Endometrial microvascular endothelial cells (primary cell): Measurements from ENCODE around the gene TNNC1. TPM values are rescaled to one million over a fixed set of nuclear protein-coding genes. Genes with fewer than 3 reads are reported as not detected.

Experiments used
- in situ Hi-C: cut with HindIII; loops from 2 replicates; pipeline ENCODE4 v1.10.0; 2017; ENCODE audit warnings: low sequenced_read_pairs, low pct_unique_long_range_greater_than_20kb; ENCODE audit errors: inconsistent ontology term
- total RNA-seq: library from RNA; depleted of rRNA; stranded (reverse); fragments of >200 nt; gene quantifications from one replicate; pipeline ENCODE4 v1.2.3, GENCODE V29; 2015; ENCODE audit errors: inconsistent ontology term

TNNC1 gene
- total RNA-seq, result not detected

DNA sequence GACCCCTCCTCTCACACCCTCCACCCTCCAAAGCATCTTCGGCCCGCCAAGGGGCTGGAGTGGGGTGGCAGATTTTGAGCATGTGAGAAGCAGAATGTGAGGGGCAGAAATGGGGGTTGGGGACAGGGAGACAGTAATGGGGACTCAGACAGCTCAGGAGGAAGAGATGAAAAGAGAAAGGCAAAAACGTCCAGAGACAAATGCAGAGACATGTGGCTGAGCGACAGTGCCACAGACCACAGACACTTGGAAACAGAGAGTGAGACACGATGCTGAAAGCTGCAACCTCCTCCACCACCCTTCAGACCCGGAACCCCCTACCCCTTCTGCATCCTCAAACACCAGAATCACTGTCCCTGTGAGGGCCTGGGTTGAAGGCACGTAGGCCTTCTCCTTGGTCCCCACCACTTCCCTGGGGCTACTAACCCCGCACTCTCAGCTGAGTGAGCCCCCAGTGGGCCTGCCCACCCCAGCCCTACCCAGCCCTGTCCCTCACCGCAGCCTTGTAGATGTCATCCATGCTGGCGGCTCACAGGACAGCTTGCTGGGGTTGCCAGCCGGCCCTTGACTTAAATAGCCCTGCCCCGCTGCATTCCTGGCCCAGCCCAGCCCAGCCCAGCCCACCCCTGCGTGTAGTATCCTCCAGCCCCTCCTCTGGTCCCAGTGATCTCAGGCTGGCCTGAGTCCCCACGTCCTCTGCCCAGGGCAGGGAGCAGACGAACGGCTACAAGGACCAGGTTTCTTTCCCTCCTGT lies at the start of gene TNNC1:
TSS of gene TNNC1 (minus strand) at position 546 of the 754 bp plus-strand sequence. CDS start at position 520, 26 bp downstream.
- in situ Hi-C loops, result loop anchor here (25.0 kb wide), 1 partner anchor 109 kb away; no protein-coding TSS in a partner anchor

GRCh38 chr3:52502808-52503350 lies 49.0 kb upstream of the TNNC1 start:
- in situ Hi-C loops, result no loop called here

DNA sequence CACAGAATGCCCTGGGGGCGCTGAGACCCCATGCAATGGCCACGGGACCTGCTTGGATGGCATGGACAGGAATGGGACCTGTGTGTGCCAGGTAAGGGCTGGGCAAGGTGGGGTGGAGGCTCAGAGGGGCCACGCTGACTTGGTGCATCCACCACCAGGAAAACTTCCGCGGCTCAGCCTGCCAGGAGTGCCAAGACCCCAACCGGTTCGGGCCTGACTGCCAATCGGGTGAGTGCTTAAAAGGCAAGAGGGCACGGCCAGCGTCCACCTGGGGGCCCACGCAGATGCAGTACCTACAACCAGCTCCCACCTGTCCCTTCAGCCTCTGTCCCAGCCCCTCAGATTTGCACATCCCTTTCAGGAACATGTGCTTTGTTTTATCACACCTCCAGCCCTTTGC lies 48.2 kb upstream of the TNNC1 start:
- in situ Hi-C loops, result no loop called here

- in situ Hi-C loops, result no loop called here
Measured at GRCh38 chr3:52501046-52501445, 47.2 kb upstream of the TNNC1 start.

DNA sequence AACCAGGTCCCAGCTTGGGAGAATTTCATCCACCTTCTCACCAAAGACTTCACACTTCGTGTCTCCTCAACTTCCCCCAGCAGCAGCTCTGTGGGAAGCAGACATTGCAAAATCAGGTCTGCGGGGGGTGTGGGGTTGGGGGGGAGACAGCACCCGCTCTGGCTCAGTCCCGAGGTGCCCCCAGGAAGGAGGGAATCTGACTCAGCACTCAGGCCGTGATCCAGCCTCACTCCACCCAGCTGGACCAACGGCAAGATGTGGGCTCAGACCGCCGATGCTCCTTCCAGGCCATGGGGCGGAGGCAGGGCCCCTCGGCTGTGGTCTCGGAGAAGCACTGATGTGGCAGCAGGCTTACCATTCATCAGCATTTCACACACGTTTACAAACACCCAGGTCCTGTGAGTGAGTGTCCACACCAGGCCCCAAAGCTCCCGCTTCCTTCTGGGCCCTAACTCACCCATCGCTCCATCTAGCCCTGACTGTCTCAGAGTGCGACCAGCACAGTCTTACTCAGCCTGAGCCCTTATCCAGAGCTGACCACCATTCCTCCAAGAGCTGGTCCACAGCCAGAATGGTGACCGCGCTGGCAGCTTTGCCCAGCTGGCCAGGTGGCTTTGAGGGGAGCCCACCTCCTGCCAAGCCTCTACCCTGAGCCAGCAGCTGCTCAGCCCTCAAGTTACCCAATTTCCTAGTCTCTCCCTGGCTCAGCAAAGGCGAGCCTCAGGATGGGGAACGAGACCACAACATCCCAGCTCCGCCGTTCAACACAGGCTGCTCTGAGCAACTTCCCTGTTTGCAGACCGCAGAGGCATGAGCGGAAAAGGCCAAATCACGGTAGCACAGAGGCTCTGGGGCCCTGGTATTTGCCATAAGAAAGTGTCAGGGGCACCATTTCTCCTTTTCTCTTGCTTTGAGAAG lies 44.6 kb upstream of the TNNC1 start:
- in situ Hi-C loops, result no loop called here

- in situ Hi-C loops, result no loop called here
Measured at GRCh38 chr3:52495777-52496602, 42.1 kb upstream of the TNNC1 start.

- in situ Hi-C loops, result no loop called here
Measured at GRCh38 chr3:52494886-52495495, 41.1 kb upstream of the TNNC1 start, which contains the start of gene STAB1. Gene STAB1, plus strand, starts transcription at chr3:52495338. Its CDS starts 76 bp downstream, at chr3:52495414.

DNA sequence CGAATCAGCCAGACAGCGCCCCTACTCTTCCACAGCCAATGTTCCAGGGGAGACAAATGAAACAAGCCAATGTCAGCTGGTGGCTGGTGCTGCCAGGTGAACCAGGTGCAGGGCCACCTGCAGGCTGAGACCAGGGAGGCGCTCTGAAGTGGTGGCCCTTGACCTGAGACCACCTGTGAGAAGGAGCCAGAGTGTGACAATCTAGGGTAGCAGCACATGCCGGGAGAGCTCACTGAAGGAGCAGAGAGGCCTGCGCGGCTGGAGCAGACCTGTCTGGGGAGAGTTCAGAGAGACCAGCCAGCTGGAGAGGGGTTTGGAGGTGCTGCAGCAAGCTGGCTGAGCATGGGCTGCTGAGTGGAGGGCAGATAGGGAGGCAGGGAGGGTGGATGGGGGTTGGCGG lies 40.6 kb upstream of the TNNC1 start:
- in situ Hi-C loops, result no loop called here

DNA sequence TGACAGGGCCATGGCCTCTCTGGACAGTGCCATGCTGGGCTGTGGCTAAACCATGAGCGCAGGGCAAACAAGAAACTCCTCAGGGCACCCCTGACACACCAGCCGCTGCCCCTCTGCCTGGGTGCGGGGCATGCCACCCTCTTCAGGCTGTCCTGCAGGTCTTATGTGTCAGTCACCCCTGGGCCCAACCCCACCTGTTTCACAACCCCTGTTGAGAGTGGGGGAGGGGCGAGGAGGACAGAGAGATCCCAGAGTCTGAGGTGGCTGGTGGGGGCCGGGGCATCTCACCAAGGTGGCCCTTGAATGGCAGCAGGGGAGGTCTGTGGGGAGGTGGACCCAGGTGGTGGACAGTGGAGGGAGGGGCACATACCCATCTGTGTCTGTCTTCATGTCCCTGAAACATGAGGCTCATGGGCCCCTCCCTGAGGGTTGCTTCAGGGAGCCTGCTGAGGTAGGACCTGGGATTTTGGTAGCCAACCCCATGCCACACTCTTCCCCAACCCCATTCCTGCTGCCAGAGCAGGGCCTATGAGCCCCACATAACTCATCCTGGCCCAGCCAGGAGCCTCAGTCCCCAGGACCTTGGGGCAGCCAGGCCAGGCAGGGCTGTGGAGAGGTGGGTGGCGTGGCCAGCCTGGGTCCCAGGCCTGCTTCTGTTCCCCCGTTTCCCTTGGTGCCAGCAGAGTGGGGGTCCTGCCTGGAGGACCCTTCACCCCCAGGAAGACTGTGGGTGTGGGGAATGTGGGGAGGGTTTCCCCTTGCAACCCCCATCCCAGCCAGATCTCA lies 39.6 kb upstream of the TNNC1 start:
- in situ Hi-C loops, result no loop called here

GRCh38 chr3:52492059-52492458 lies 38.2 kb upstream of the TNNC1 start:
- in situ Hi-C loops, result no loop called here

- in situ Hi-C loops, result no loop called here
Measured at GRCh38 chr3:52490939-52491526, 37.2 kb upstream of the TNNC1 start.

- in situ Hi-C loops, result no loop called here
Measured at GRCh38 chr3:52490035-52490938, 36.4 kb upstream of the TNNC1 start.

GRCh38 chr3:52489453-52489852 lies 35.6 kb upstream of the TNNC1 start:
- in situ Hi-C loops, result no loop called here

GRCh38 chr3:52488746-52489145 lies 34.9 kb upstream of the TNNC1 start:
- in situ Hi-C loops, result no loop called here

DNA sequence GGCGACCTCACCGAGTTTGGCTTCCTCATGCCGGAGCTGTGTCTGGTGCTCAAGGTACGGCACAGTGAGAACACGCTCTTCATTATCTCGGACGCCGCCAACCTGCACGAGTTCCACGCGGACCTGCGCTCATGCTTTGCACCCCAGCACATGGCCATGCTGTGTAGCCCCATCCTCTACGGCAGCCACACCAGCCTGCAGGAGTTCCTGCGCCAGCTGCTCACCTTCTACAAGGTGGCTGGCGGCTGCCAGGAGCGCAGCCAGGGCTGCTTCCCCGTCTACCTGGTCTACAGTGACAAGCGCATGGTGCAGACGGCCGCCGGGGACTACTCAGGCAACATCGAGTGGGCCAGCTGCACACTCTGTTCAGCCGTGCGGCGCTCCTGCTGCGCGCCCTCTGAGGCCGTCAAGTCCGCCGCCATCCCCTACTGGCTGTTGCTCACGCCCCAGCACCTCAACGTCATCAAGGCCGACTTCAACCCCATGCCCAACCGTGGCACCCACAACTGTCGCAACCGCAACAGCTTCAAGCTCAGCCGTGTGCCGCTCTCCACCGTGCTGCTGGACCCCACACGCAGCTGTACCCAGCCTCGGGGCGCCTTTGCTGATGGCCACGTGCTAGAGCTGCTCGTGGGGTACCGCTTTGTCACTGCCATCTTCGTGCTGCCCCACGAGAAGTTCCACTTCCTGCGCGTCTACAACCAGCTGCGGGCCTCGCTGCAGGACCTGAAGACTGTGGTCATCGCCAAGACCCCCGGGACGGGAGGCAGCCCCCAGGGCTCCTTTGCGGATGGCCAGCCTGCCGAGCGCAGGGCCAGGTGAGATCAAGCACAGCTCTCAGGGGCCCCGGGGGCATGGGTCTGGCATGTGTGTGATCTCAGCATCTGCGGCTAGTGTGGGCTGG lies 34.2 kb upstream of the TNNC1 start:
- in situ Hi-C loops, result no loop called here
